Stimulated activated CD4-positive, alpha-beta T cell treated with anti-CD3 and anti-CD28 coated beads, Interleukin-12 subunit alpha, Interleukin-12 subunit beta, amount 100 ng/mL, for 48 hours (primary cell): ENCODE results near the gene DOK7.
A peak's percentile ranks its signal among the peaks of the same experiment; 100 is the strongest.
"Not testable (repeated sequence)": the region's sequence is repeated elsewhere in the genome, so short reads cannot be mapped to it uniquely, and the experiment has no call there.

ENCODE experiments used
- DNase-seq, 3 donors: peaks; one replicate each; pipeline ENCODE4 v3.0.0-alpha.2; 2020; ENCODE audit warnings: low read depth in 2 of 3, low spot score in 1 of 3

The DOK7 gene

GRCh38 chr4:3530663-3531254 is 67.7 kb downstream of the DOK7 start:
- DNase-seq: no peak

GRCh38 chr4:3531318-3531878 is 68.3 kb downstream of the DOK7 start:
- no peak for DNase-seq

GRCh38 chr4:3531879-3532750 is 69.0 kb downstream of the DOK7 start, which contains the start of gene LRPAP1:
LRPAP1 (minus strand) TSS chr4:3532422; CDS start chr4:3532412, 10 bp downstream.
- peak; percentile 76 to 84 (median 81) for DNase-seq

GRCh38 chr4:3532751-3533422 is 69.8 kb downstream of the DOK7 start:
- no peak for DNase-seq

- no peak for DNase-seq
Observed at GRCh38 chr4:3533423-3533820, 70.3 kb downstream of the DOK7 start.

- not testable (repeated sequence) for DNase-seq
Observed at GRCh38 chr4:3535812-3536211, 72.7 kb downstream of the DOK7 start.

- not testable (repeated sequence) for DNase-seq
Observed at GRCh38 chr4:3538906-3539305, 75.8 kb downstream of the DOK7 start.

GRCh38 chr4:3543415-3543814 is 80.3 kb downstream of the DOK7 start:
- DNase-seq: not testable (repeated sequence)
